Amniotic stem cell (primary cell): Measurements from ENCODE around the gene TEC.
A peak's percentile ranks its signal among the peaks of the same experiment; 100 is the strongest.
"Not testable (repeated sequence)": the region's sequence is repeated elsewhere in the genome, so short reads cannot be mapped to it uniquely, and the experiment has no call there.

Source experiments
- DNase-seq: peaks from one replicate; lab custom pipeline; 2025; lab: John Stamatoyannopoulos, UW

TEC gene

DNA sequence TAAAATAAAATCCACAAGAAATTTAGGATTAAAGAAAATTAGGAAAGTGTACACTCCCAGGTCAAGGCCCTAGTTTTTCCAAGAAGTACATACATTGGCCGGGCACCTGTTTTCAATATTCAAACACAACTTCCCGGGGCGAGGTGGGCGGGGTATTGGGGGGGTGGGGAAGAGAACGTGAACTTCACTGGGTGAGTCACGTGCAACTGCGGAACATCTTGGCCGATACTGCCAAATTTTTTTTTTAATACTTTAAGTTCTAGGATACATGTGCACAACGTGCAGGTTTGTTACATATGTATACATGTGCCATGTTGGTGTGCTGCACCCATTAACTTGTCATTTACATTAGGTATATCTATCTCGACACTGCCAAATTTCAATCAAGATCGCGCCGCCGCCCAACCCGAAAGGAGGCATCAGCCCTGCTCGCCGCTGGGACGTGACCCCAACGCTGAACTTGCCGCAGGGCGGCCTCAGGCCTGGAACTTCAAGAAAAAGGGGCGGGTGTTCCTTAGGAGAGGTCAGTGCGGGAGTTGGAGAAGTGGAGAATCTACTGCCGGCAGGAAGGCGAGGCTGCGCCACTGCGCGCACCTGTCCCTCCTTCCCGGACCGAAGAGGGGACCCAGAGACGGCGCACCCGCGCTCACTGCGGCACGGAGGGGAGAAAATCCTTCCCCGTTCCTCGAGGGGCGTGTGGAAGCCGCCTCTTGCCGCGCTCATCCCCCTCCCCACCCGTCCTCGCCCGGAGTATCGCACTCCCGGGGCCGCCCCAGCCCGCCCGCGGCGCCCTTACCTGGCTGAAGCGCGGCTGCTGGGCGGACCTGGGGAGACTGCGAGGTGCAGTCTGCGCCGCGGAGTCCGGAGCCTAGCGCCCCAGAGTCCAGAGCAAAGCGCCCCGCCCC is at the start of gene TEC:
Gene TEC (minus strand): TSS at position 883 of the 905 bp plus-strand sequence. CDS start 41,224 bp downstream, outside the sequence.
- no peak for DNase-seq

- peak; percentile 34 for DNase-seq
Observed at GRCh38 chr4:48315728-48316630, 46.3 kb upstream of the TEC start.

GRCh38 chr4:48314746-48315145 is 45.1 kb upstream of the TEC start:
- DNase-seq = not testable (repeated sequence)

DNA sequence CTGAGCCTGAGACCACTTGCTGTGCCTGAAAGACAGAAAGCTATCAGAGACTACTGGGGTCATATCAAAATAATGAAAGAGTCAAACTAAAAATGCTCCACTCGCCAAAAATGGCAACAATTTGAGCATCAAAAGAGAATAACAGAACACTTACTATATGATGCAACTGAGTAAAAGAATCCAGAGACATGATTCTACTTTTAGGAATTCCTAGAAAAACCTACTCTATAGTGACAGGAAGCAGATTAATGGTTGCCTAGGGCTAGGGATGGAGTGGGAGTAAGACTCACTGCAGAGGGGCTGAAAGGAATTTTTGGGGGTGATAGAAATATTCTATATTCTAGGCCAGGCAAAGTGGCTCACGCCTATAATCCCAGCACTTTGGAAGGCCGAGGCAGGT is 42.3 kb upstream of the TEC start:
- DNase-seq = no peak

DNA sequence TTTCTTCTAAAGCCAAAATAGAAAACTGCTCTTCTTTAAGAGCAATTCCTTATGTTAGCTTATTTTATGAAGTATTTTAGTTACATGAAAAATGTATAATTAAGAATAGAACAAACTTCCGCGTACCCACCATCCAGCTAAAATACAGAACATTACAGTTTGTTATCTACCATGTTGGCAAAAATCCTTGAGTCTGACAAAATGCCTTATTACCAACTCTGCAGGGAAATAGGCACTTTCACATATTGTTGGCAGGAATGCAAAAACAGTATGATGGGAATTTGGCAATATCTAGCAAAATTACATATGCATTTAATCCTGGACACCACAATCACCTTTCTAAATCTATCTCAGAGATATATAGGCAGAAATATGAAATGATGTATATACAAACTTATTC is 39.3 kb upstream of the TEC start:
- no peak for DNase-seq

- DNase-seq = no peak
Observed at GRCh38 chr4:48307528-48307927, 37.9 kb upstream of the TEC start.

GRCh38 chr4:48305508-48305907 is 35.9 kb upstream of the TEC start:
- no peak for DNase-seq

DNA sequence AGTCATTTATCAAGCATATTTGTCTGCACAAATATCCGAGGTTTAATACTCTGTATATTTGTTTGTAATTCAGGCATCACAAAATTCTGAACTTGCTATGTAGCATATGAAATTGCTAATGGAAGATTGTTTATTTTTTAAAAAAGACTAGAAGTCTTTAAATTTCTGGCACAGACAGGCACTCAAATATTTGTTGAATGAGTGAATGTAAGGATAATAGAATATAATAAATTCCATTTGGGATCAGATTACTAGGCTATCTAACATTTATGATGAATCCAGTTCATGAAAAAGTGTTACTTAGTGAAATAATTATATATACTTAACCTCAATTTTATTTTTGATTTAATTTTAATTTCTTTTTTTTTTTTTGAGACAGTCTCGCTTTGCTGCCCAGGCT is 30.4 kb upstream of the TEC start:
- DNase-seq = no peak

- no peak for DNase-seq
Observed at GRCh38 chr4:48299560-48299959, 29.9 kb upstream of the TEC start.

DNA sequence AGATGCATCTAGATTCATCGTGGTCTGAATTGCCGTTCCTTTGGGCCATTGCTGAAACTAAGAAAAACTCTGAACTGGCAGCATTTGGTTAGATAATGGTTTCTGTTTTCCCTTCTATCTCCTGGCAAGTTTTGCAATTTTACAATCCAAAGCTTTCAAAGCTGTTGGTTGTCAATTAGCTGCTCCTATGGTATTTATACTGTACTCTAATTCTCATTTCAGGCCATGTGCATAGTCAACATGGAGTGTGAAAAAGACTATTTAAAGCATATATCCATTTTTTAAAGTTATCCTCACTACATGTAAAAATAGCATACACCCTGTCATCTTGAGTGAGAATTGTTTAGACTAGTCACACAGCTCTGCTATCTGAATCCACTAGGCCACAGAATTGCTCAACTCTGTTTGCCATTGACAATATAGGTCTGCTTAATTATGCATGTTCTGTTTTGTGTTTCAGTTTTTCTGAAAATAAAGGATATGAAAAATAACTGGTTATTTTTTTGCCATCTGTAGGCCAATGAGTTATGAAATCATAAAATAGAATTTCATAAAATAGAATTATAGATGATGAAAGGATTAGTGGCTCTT is 27.7 kb upstream of the TEC start:
- DNase-seq = no peak

GRCh38 chr4:48296365-48296764 is 26.7 kb upstream of the TEC start:
- no peak for DNase-seq

GRCh38 chr4:48295116-48295515 is 25.5 kb upstream of the TEC start:
- no peak for DNase-seq

- not testable (repeated sequence) for DNase-seq
Observed at GRCh38 chr4:48292218-48292790, 22.7 kb upstream of the TEC start.

DNA sequence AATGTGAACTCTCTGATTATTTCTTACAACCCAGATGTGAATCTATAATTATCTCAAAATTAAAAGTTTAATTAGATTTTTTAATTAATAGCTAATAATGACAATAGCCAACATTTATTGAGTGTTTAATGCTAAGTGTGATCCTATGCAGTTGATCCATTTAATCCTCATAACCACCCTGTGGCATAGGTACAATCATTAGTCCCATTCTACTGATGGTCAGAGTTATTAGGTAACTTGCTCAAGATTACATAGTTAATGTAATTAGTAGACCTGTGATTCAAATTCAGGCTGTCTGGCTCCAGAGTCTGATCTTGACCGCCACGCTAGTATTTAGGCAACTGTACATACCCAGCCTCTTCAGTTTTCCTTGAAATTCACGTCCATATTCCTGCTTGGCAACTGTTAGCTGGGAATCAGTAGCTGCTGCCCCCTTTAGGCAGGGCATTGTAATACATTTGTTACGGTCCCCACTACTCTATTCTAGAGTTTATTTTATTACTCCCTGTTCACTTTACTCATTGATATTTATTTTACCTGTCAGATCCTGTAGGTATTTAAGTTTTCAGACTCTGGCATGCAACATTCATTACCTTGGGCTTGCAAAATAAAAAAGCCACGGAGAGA is 20.6 kb upstream of the TEC start:
- DNase-seq = no peak

GRCh38 chr4:48286060-48286459 is 16.4 kb upstream of the TEC start:
- not testable (repeated sequence) for DNase-seq

DNA sequence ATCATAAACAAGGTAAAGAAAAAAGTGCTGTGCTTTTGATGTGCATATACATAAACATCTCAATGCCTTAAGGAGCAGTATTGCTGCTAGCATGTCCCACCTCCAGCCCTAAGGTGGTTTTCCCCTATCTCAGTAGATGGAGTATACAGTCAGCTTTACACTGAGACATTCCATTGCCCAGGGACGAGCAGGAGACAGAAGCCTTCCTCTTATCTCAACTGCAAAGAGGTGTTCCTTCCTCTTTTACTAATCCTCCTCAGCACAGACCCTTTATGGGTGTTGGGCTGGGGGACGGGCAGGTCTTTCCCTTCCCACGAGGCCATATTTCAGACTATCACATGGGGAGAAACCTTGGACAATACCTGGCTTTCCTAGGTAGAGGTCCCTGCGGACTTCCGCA is 16.0 kb upstream of the TEC start:
- not testable (repeated sequence) for DNase-seq

- DNase-seq = no peak
Observed at GRCh38 chr4:48275686-48276085, 6.0 kb upstream of the TEC start.

DNA sequence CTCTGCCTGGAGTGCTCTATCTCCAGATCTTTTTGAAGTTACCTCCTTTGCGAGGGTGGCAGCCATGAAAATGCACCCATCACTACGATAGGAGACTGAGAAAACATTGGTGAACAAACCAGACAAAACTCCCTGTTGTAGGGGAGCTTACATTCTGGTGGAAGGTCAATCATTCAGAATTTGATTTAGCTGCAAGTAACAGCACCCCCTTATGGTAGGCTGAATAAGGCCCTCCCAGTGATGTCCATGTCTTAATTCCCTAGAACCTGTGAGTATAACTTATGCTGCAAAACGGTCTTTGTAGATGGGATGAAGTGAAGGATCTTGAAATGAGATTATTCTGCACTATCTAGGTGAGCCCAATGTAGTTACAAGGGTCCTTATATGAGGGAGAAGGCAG is 5.6 kb upstream of the TEC start:
- no peak for DNase-seq

DNA sequence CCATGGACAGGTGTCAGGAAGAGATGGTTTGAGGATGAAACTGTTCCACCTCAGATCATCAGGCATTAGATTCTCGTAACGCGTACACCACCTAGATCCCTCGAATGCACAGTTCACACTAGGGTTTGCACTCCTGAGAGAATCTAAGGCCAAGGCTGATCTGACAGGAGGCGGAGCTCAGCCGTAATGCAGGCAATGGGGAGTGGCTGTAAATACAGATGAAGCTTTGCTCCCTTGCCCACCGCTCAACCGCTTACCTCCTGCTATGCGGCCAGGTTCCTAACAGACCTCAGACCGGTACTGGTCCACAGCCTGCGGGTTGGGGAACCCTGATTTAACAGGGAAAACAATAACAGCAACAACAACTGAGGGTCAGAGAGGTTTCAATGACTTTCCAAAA is 2.0 kb upstream of the TEC start:
- DNase-seq = no peak

DNA sequence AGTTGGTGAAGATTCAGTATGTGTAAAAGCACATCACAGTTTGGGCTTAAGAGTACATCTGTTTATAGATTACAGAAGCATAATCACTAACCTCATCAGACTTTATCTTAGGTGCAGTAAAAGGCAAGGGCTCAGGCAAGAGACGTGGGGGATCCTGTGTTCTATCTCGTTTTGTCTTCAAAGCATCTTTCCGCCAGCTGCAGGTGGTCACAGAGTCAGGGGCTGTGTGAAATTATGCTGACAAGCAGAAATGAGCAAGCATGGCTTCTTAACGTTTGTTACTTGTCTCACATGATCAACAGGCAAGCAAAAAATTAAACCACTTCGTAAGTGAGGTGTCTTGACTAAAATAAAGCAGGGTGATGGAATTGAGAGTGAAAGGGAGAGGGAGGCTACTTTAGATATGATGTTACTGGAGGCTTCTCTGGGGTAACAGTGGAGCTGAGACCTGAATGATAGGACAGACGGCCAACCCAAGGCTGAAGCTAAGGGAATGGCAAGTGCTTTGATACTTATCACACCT is 1.4 kb upstream of the TEC start:
- DNase-seq = no peak

GRCh38 chr4:48270523-48270897 is 872 bp upstream of the TEC start:
- DNase-seq = no peak
